ENCODE results near the gene PTGES3.

DNA sequence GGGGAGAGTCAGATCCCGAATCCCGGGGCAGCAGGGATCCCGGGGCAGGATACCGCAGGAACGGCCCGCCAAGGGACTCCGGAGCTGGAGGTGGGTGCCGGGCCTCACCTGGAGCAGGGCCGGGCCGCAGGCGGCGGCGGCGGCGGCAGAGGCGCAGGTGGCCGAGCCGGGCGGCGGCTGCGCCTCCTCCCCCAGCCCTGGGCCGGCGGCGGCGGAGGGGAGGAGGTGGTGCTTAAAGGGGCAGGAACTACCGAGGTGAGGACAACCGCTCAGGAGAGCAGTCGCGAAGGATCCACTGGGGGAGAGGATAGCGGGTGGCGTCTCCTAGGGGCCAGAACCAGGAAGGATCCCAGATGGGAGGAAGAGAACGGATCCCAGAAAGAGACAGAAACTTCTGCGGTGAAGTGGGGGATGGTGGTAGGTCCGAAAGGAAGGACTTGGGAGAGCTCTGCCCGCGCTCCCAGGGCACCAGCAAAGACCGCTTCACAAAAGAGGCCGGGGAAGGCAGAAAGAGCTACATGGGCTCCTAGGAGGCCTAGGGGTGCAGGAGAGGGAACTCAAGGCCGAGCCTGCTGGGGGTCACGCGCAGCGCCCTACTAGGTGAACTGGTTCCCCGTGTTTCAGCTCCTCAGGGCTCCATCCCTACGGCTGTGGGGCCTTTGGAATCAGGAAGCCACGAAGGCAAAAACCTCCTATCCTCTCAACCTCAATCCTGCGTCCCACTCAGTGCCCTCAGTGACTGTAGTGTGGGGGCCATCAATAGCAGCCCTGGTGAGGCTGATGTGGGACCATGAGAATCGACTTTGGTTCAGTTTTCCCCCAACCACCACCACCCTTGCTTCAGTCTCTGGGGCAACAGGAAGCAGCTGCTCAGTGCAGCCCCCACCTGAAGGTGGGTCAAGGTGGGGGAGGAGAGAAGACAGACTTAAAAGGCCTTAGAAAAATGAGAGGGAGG, 53.0 kb downstream of the PTGES3 start:
- TF ChIP-seq, protein P1, sequence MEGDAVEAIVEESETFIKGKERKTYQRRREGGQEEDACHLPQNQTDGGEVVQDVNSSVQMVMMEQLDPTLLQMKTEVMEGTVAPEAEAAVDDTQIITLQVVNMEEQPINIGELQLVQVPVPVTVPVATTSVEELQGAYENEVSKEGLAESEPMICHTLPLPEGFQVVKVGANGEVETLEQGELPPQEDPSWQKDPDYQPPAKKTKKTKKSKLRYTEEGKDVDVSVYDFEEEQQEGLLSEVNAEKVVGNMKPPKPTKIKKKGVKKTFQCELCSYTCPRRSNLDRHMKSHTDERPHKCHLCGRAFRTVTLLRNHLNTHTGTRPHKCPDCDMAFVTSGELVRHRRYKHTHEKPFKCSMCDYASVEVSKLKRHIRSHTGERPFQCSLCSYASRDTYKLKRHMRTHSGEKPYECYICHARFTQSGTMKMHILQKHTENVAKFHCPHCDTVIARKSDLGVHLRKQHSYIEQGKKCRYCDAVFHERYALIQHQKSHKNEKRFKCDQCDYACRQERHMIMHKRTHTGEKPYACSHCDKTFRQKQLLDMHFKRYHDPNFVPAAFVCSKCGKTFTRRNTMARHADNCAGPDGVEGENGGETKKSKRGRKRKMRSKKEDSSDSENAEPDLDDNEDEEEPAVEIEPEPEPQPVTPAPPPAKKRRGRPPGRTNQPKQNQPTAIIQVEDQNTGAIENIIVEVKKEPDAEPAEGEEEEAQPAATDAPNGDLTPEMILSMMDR (IDR thresholded peaks at IDR 0.05 in 8 of 11, conservative IDR thresholded peaks at IDR 0.05 in 3 of 11), result peak in 8 of 11 experiments; percentile 9 to 45 (median 28)
- TF ChIP-seq POLR2A (IDR thresholded peaks at IDR 0.05) (peak in 1 of 3 donors; percentile 77), POLR2AphosphoS5 (IDR thresholded peaks at IDR 0.05) (peak; percentile 76 to 89 (median 80))
